Measurements from ENCODE around the gene EEF1E1. TPM values are rescaled to one million over a fixed set of nuclear protein-coding genes. Genes with fewer than 3 reads are reported as not detected.

The EEF1E1 gene
- total RNA-seq (ENCODE audit: low replicate concordance), result 10.1 and 66.1 TPM in 2 replicates

DNA sequence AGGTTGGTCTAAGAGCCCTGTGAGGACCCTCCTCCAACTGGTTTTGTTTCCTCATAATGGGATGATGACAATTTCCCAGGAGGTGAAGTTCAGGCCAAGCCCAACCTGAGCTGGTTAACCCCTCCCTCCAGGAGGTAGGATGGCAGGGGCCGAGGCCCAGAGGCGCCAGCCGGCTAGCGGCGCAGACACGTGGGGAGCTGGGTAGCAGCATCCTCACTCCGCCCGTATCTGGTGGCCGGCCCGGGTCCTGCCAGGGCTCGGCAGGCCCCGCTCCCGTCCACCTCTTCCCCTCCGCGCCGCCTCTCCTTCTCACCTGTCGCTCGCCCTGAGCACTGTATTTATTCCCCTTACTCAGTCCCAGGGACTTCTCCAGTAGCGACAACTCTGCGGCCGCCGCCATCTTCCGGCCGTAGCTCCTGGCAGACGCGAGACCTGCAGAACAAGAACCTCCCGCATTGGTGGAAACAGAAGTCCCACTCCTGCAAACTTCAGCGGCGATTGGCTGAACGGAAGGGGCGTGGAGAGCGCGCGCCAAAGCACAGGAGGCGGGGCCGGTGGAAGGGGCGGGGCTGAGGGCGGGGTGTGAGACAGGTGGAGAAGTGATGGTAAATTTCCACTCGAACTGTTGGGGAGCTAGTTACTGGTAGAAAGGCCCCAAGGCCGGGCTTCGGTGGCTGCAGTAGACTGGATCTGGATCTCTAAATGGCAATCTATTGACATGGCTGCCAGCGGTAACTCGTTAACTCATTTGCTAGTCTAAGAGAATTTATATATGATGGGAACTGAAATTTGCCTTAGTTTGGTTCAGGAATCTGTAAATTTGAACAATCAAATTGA lies at the start of gene EEF1E1:
TSS of gene EEF1E1 (minus strand) at position 427 of the 837 bp plus-strand sequence. CDS start at position 400, 27 bp downstream.
- H3K4me3 ChIP-seq (ENCODE audit: low read depth, low read length), result peak within 1 kb of the TSS; percentile 93
- TF ChIP-seq, protein P1, sequence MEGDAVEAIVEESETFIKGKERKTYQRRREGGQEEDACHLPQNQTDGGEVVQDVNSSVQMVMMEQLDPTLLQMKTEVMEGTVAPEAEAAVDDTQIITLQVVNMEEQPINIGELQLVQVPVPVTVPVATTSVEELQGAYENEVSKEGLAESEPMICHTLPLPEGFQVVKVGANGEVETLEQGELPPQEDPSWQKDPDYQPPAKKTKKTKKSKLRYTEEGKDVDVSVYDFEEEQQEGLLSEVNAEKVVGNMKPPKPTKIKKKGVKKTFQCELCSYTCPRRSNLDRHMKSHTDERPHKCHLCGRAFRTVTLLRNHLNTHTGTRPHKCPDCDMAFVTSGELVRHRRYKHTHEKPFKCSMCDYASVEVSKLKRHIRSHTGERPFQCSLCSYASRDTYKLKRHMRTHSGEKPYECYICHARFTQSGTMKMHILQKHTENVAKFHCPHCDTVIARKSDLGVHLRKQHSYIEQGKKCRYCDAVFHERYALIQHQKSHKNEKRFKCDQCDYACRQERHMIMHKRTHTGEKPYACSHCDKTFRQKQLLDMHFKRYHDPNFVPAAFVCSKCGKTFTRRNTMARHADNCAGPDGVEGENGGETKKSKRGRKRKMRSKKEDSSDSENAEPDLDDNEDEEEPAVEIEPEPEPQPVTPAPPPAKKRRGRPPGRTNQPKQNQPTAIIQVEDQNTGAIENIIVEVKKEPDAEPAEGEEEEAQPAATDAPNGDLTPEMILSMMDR (IDR thresholded peaks at IDR 0.05; ENCODE audit: insufficient read depth, low read length), result no peak
- peak; percentile 90 for DNase-seq (ENCODE audit: low read depth)

DNA sequence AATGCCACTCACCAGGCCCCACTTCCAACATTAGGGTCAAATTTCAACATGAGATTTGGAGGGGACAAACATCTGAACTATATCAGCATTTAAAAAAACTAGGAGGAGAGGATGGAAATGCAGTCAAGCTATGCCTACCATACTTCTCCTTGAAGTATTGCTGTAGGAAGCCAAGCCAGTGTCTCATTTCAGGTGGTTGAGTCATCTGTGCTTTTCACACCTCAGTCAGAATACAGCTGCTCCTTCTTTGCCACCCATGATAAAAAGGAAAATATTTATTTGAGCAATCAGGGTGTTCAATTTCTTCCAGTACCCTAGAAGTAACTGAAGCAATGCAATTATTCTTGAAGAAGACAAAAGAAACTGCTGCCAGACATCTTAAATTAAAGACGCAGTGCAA lies 47.0 kb upstream of the EEF1E1 start:
- no peak for DNase-seq (ENCODE audit: low read depth)
- TF ChIP-seq, protein P1 (IDR thresholded peaks at IDR 0.05; ENCODE audit: insufficient read depth, low read length), result no peak
- H3K4me3 ChIP-seq (ENCODE audit: low read depth, low read length), result no peak overlapping the region

GRCh38 chr6:8143945-8144344 lies 41.6 kb upstream of the EEF1E1 start:
- no peak overlapping the region for H3K4me3 ChIP-seq (ENCODE audit: low read depth, low read length)
- DNase-seq (ENCODE audit: low read depth), result no peak
- TF ChIP-seq, protein P1 (IDR thresholded peaks at IDR 0.05; ENCODE audit: insufficient read depth, low read length), result no peak

DNA sequence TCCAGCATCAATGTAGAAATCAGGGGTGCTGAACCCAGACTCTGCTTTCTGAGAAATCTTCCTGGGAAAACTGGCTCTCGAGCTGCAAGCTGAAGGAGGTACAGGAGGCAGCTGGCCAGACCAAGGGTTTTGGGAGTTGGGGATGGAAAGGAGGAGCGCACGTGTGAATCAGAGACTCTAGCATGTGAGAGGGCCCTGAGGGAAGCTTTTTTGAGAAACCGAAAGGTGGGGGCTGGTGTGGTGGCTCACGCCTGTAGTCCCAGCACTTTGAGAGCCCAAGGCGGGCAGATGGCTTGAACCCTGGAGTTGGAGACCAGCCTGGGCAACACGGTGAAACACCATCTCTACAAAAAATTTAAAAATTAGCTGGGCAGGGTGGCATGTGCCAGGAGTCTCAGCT lies 37.1 kb upstream of the EEF1E1 start:
- H3K4me3 ChIP-seq (ENCODE audit: low read depth, low read length), result no peak overlapping the region
- TF ChIP-seq, protein P1 (IDR thresholded peaks at IDR 0.05; ENCODE audit: insufficient read depth, low read length), result no peak
- DNase-seq (ENCODE audit: low read depth), result no peak

DNA sequence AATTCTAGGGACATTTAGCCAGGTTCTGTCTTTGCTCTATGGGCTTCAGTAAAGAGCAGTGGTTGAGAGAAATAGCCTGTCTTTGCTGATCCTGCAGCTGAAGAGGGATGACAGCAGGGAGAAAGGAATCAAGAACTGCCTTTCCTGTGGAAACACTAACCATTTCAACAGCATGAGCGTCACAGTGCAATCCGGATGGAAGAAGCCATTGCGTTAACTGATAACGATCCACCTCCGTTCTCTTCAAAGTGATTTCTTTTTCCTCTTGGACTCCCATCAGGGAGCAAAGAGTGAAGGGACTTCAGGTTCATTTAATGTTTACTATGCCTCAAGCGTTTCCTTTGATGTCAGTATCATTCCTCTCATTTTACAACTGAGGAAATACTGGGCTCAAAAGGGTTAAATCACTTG lies 35.2 kb upstream of the EEF1E1 start:
- no peak overlapping the region for H3K4me3 ChIP-seq (ENCODE audit: low read depth, low read length)
- TF ChIP-seq, protein P1 (IDR thresholded peaks at IDR 0.05; ENCODE audit: insufficient read depth, low read length), result no peak
- no peak for DNase-seq (ENCODE audit: low read depth)

GRCh38 chr6:8135276-8135675 lies 32.9 kb upstream of the EEF1E1 start:
- no peak overlapping the region for H3K4me3 ChIP-seq (ENCODE audit: low read depth, low read length)
- TF ChIP-seq, protein P1 (IDR thresholded peaks at IDR 0.05; ENCODE audit: insufficient read depth, low read length), result no peak
- no peak for DNase-seq (ENCODE audit: low read depth)

Measured in fibroblast of the aortic adventitia (primary cell).